Measurements from ENCODE around the gene AOC1.
"Not testable (repeated sequence)": the region's sequence is repeated elsewhere in the genome, so short reads cannot be mapped to it uniquely, and the experiment has no call there.

AOC1 gene

GRCh38 chr7:150897502-150898474 lies 45.5 kb downstream of the AOC1 start:
- no peak for DNase-seq (ENCODE audit: low read depth, low spot score)

GRCh38 chr7:150898475-150899011 lies 46.2 kb downstream of the AOC1 start:
- DNase-seq (ENCODE audit: low read depth, low spot score), result peak; percentile 65

GRCh38 chr7:150900675-150901074 lies 48.4 kb downstream of the AOC1 start:
- no peak for DNase-seq (ENCODE audit: low read depth, low spot score)

- DNase-seq (ENCODE audit: low read depth, low spot score), result no peak
These were observed 49.1 kb downstream of the AOC1 start for GRCh38 chr7:150901160-150902035.

- no peak for DNase-seq (ENCODE audit: low read depth, low spot score)
These were observed 50.0 kb downstream of the AOC1 start for GRCh38 chr7:150902078-150903033.

- DNase-seq (ENCODE audit: low read depth, low spot score), result no peak
These were observed 51.3 kb downstream of the AOC1 start for GRCh38 chr7:150903606-150904005.

GRCh38 chr7:150904011-150904909 lies 51.9 kb downstream of the AOC1 start:
- no peak for DNase-seq (ENCODE audit: low read depth, low spot score)

- no peak for DNase-seq (ENCODE audit: low read depth, low spot score)
These were observed 55.9 kb downstream of the AOC1 start for GRCh38 chr7:150908173-150908572.

GRCh38 chr7:150909200-150909995 lies 57.1 kb downstream of the AOC1 start:
- no peak for DNase-seq (ENCODE audit: low read depth, low spot score)

- DNase-seq (ENCODE audit: low read depth, low spot score), result not testable (repeated sequence)
These were observed 58.1 kb downstream of the AOC1 start for GRCh38 chr7:150910305-150910995.

- no peak for DNase-seq (ENCODE audit: low read depth, low spot score)
These were observed 58.7 kb downstream of the AOC1 start for GRCh38 chr7:150910996-150911422.

All from activated naive CD8-positive, alpha-beta T cell treated with anti-CD3 and anti-CD28 coated beads, Interleukin-2, amount 50 U/mL, for 16 hours (primary cell).